HepG2 (cell line): ENCODE measurements around the gene SCN7A. TPM values are rescaled to one million over a fixed set of nuclear protein-coding genes. Genes with fewer than 3 reads are reported as not detected.

ENCODE experiments used
- ATF1 ChIP-seq: IDR thresholded peaks from 2 replicates; pipeline ENCODE4 v1.6.1; 2016; ENCODE audit warnings: mild to moderate bottlenecking, control low read depth
- KAT7 ChIP-seq: IDR thresholded peaks from 2 replicates; pipeline ENCODE4 v1.6.1; 2018; ENCODE audit warnings: borderline replicate concordance, missing compliant biosample characterization
- MED1 ChIP-seq: sonication (generic); formaldehyde crosslinking; IDR thresholded peaks from 2 replicates; pipeline ENCODE4 v1.4.0; 2020; ENCODE audit warnings: missing genetic modification reagents
- PHF5A ChIP-seq: IDR thresholded peaks from one replicate; pipeline ENCODE4 v1.6.1; 2018; ENCODE audit warnings: low read depth, missing genetic modification reagents; ENCODE audit not compliant: unreplicated experiment
- SAP130 ChIP-seq: IDR thresholded peaks from 2 replicates; pipeline ENCODE4 v1.6.1; 2016; ENCODE audit warnings: low read depth
- SOX5 ChIP-seq: IDR thresholded peaks from 2 replicates; pipeline ENCODE4 v1.6.1; 2016; ENCODE audit warnings: borderline replicate concordance
- ZNF605 ChIP-seq: sonication (generic); formaldehyde crosslinking; IDR thresholded peaks from 2 replicates; pipeline ENCODE4 v1.8.0; 2022; ENCODE audit warnings: mild to moderate bottlenecking, missing genetic modification reagents
- ZNF7 ChIP-seq: IDR thresholded peaks from 2 replicates; pipeline ENCODE4 v1.6.1; 2016; ENCODE audit warnings: missing biosample characterization, missing genetic modification reagents
- ZNF788 ChIP-seq: sonication (generic); formaldehyde crosslinking; IDR thresholded peaks from 2 replicates; pipeline ENCODE4 v1.5.0; 2020; ENCODE audit warnings: mild to moderate bottlenecking, missing genetic modification reagents, borderline replicate concordance
- ZNF839 ChIP-seq: sonication (generic); formaldehyde crosslinking; IDR thresholded peaks from 2 replicates; pipeline ENCODE4 v1.4.0; 2020; ENCODE audit warnings: missing genetic modification reagents, mild to moderate bottlenecking, borderline replicate concordance
- ZNF879 ChIP-seq: sonication (generic); formaldehyde crosslinking; IDR thresholded peaks from 2 replicates; pipeline ENCODE4 v1.8.1; 2023; ENCODE audit warnings: missing genetic modification reagents
- ZSCAN25 ChIP-seq: sonication (generic); formaldehyde crosslinking; IDR thresholded peaks from 2 replicates; pipeline ENCODE4 v1.8.0; 2022; ENCODE audit warnings: mild to moderate bottlenecking, missing genetic modification reagents
- polyA plus RNA-seq, 8 experiments: library from polyadenylated mRNA; depleted of rRNA in 3 of 8; stranded (reverse) in 7 of 8; unstranded in 1 of 8; fragments of >200 nt; fragmentation: Illumina TruSeq in 4 of 8; extraction: Trizol in 4 of 8; gene quantifications; 2 replicates each; pipeline versions ENCODE4 v1.2.1 to v1.2.3, GENCODE V29; 2011 to 2016; ENCODE audit warnings: low read depth in 4 of 8, missing spikeins in 1 of 8, mixed read lengths in 1 of 8; ENCODE audit not compliant: insufficient read depth in 1 of 8
- total RNA-seq, 5 experiments: library from RNA; depleted of rRNA; stranded (reverse); fragments of >200 nt; fragmentation: Illumina TruSeq; extraction: Trizol; gene quantifications; 2 replicates each; pipeline ENCODE4 v1.2.3, GENCODE V29; 2016; ENCODE audit warnings: low read depth in 1 of 5
- TF ChIP-seq, protein P1 (sequence below): sonication (generic); formaldehyde crosslinking; conservative IDR thresholded peaks from 2 replicates; pipeline ENCODE4 v1.4.0; 2020; ENCODE audit warnings: mild to moderate bottlenecking, missing genetic modification reagents, moderate library complexity
- TF ChIP-seq, protein P2 (sequence below): sonication (generic); formaldehyde crosslinking; IDR thresholded peaks from 2 replicates; pipeline ENCODE4 v1.4.0; 2020; ENCODE audit warnings: missing genetic modification reagents
- TF ChIP-seq, protein P3 (sequence below): sonication (generic); formaldehyde crosslinking; IDR thresholded peaks from 2 replicates; pipeline ENCODE4 v1.4.0; 2020; ENCODE audit warnings: missing genetic modification reagents
- TF ChIP-seq, protein P4 (sequence below): sonication (generic); formaldehyde crosslinking; IDR thresholded peaks from 2 replicates; pipeline ENCODE4 v1.4.0; 2020; ENCODE audit warnings: mild to moderate bottlenecking, missing genetic modification reagents

SCN7A gene
- total and polyA plus RNA-seq, 2 of the 13 experiments (the other 11 are each of a cell fraction or from before 2014, with no cell fraction given): 0.01 TPM; not detected in 1

DNA sequence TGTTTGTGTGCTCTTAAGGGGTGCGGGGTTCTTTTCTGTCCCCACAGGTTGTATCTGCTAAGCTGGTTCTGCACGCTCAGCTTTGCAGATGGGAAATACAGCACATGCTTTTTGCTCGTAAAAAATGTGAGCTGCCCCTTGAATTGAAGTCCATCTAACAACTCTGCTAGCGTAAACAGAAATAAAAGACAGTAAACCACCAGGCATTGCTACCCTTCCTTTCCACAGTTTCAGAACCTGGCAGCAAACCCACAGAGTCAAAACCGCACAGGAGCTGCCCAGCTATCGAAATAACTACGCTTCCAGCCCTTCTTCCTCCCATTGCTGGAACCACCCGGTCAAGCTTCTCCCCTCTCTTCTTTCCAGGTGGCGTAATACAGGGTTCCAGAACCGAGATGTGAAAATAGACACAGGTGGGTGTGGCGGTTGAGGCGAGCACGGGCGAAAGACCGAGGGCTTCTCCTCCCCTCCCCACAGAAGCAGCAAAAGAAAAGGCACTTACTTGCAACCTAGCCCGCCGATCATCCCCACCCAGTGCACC is 118.8 kb downstream of the SCN7A start (continued):
- TF ChIP-seq ATF1 (no peak), MED1 (CRISPR knock-in tag) (peak; percentile 6; the same call in 1 of the 2 replicates), SAP130 (CRISPR knock-in tag) (no peak), ZNF605 (CRISPR knock-in tag) (peak; percentile 91), ZNF7 (CRISPR knock-in tag) (0 out of 2 replicates have a peak, but pooled peaks have one; percentile 11), KAT7 (CRISPR knock-in tag) (no peak), ZNF879 (CRISPR knock-in tag) (peak; percentile 78; the same call in 1 of the 2 replicates), ZNF839 (CRISPR knock-in tag) (no peak), ZNF788 (peak; percentile 7; the same call in 1 of the 2 replicates), PHF5A (CRISPR knock-in tag) (peak; percentile 57), SOX5 (peak; percentile 8; the same call in 1 of the 2 replicates), ZSCAN25 (no peak)
- TF ChIP-seq, protein P1, sequence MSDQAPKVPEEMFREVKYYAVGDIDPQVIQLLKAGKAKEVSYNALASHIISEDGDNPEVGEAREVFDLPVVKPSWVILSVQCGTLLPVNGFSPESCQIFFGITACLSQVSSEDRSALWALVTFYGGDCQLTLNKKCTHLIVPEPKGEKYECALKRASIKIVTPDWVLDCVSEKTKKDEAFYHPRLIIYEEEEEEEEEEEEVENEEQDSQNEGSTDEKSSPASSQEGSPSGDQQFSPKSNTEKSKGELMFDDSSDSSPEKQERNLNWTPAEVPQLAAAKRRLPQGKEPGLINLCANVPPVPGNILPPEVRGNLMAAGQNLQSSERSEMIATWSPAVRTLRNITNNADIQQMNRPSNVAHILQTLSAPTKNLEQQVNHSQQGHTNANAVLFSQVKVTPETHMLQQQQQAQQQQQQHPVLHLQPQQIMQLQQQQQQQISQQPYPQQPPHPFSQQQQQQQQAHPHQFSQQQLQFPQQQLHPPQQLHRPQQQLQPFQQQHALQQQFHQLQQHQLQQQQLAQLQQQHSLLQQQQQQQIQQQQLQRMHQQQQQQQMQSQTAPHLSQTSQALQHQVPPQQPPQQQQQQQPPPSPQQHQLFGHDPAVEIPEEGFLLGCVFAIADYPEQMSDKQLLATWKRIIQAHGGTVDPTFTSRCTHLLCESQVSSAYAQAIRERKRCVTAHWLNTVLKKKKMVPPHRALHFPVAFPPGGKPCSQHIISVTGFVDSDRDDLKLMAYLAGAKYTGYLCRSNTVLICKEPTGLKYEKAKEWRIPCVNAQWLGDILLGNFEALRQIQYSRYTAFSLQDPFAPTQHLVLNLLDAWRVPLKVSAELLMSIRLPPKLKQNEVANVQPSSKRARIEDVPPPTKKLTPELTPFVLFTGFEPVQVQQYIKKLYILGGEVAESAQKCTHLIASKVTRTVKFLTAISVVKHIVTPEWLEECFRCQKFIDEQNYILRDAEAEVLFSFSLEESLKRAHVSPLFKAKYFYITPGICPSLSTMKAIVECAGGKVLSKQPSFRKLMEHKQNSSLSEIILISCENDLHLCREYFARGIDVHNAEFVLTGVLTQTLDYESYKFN (CRISPR knock-in tag): peak; percentile 38; the same call in 1 of the 2 replicates
- TF ChIP-seq, protein P2, sequence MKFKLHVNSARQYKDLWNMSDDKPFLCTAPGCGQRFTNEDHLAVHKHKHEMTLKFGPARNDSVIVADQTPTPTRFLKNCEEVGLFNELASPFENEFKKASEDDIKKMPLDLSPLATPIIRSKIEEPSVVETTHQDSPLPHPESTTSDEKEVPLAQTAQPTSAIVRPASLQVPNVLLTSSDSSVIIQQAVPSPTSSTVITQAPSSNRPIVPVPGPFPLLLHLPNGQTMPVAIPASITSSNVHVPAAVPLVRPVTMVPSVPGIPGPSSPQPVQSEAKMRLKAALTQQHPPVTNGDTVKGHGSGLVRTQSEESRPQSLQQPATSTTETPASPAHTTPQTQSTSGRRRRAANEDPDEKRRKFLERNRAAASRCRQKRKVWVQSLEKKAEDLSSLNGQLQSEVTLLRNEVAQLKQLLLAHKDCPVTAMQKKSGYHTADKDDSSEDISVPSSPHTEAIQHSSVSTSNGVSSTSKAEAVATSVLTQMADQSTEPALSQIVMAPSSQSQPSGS (CRISPR knock-in tag): no peak; the same call in 1 of the 2 replicates
- TF ChIP-seq, protein P3, sequence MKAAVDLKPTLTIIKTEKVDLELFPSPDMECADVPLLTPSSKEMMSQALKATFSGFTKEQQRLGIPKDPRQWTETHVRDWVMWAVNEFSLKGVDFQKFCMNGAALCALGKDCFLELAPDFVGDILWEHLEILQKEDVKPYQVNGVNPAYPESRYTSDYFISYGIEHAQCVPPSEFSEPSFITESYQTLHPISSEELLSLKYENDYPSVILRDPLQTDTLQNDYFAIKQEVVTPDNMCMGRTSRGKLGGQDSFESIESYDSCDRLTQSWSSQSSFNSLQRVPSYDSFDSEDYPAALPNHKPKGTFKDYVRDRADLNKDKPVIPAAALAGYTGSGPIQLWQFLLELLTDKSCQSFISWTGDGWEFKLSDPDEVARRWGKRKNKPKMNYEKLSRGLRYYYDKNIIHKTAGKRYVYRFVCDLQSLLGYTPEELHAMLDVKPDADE (CRISPR knock-in tag): no peak
- TF ChIP-seq, protein P4, sequence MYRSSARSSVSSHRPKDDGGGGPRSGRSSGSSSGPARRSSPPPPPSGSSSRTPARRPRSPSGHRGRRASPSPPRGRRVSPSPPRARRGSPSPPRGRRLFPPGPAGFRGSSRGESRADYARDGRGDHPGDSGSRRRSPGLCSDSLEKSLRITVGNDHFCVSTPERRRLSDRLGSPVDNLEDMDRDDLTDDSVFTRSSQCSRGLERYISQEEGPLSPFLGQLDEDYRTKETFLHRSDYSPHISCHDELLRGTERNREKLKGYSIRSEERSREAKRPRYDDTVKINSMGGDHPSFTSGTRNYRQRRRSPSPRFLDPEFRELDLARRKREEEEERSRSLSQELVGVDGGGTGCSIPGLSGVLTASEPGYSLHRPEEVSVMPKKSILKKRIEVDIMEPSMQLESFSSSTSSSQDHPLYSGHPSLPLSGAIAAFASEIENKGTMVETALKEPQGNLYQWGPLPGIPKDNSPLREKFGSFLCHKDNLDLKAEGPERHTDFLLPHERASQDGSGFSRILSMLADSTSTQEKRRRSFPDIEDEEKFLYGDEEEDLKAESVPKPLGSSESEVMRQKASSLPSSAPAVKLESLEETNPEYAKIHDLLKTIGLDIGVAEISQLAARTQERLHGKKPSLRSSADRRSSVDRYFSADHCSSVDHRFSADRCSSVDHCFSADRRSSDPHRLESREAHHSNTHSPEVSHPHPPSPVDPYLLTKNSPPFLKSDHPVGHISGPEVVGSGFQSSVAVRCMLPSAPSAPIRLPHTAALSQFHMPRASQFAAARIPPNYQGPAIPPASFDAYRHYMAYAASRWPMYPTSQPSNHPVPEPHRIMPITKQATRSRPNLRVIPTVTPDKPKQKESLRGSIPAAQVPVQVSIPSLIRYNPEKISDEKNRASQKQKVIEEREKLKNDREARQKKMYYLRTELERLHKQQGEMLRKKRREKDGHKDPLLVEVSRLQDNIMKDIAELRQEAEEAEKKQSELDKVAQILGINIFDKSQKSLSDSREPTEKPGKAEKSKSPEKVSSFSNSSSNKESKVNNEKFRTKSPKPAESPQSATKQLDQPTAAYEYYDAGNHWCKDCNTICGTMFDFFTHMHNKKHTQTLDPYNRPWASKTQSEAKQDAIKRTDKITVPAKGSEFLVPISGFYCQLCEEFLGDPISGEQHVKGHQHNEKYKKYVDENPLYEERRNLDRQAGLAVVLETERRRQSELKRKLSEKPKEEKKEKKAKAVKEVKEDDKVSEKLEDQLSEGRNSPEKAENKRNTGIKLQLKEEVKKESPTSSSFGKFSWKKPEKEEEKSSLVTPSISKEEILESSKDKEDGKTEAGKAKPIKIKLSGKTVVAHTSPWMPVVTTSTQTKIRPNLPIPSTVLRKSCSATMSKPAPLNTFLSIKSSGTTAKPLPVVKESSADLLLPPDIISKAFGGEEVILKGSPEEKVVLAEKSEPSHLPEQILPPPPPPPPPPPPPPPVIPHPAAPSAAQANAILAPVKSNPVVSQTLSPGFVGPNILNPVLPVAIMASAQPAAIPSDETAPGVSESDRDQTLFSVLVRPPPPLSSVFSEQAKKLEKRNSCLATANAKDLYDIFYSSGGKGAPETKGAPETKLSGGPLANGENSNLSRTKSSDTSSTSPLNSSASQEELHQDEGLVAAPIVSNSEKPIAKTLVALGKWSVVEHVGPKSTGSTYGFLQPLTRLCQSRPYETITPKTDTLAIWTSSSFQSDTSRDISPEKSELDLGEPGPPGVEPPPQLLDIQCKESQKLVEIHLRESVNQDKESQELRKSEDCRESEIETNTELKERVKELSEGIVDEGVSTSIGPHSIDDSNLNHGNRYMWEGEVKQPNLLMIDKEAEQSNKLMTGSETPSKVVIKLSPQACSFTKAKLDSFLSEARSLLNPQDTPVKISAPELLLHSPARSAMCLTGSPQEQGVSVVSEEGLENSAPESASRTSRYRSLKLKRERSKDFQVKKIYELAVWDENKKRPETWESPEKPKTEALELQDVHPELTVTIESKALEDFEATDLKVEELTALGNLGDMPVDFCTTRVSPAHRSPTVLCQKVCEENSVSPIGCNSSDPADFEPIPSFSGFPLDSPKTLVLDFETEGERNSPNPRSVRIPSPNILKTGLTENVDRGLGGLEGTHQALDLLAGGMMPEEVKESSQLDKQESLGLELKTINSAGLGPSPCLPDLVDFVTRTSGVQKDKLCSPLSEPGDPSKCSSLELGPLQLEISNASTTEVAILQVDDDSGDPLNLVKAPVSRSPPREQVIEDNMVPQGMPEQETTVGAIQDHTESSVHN (CRISPR knock-in tag): peak; percentile 65; the same call in 1 of the 2 replicates
